H1 (cell line): Measurements from ENCODE around the gene NOS1AP. TPM values are rescaled to one million over a fixed set of nuclear protein-coding genes. Genes with fewer than 3 reads are reported as not detected.

Experiments used
- CTBP2 ChIP-seq: IDR thresholded peaks from 2 replicates; pipeline ENCODE4 v1.7.0; 2011; ENCODE audit warnings: borderline replicate concordance, mild to moderate bottlenecking, moderate library complexity, mixed read lengths, low read length; ENCODE audit not compliant: insufficient read depth, insufficient read length
- E2F6 ChIP-seq: IDR thresholded peaks from 2 replicates; pipeline ENCODE4 v1.6.1; 2012; ENCODE audit warnings: inconsistent platforms
- GABPA ChIP-seq: IDR thresholded peaks from 2 replicates; pipeline ENCODE4 v1.6.1; 2011; ENCODE audit warnings: mild to moderate bottlenecking, low read length, moderate library complexity, borderline replicate concordance; ENCODE audit not compliant: insufficient read depth
- RXRA ChIP-seq: IDR thresholded peaks from 2 replicates; pipeline ENCODE4 v1.6.1; 2011; ENCODE audit warnings: low read depth, mild to moderate bottlenecking, low read length, moderate library complexity; ENCODE audit not compliant: insufficient read depth
- TAF7 ChIP-seq: optimal IDR thresholded peaks from 2 replicates; pipeline ENCODE3; 2011; ENCODE audit warnings: low read depth, mild to moderate bottlenecking, inconsistent platforms, low read length, moderate library complexity, borderline replicate concordance
- TEAD4 ChIP-seq: IDR thresholded peaks from 2 replicates; pipeline ENCODE4 v1.6.1; 2012; ENCODE audit warnings: low read depth, low read length, inconsistent platforms, mixed read lengths
- polyA plus RNA-seq, 7 experiments: library from polyadenylated mRNA; depleted of rRNA in 3 of 7; stranded (reverse) in 5 of 7; unstranded in 2 of 7; fragments of >200 nt in 5 of 7; fragments of 200-250 nt in 2 of 7; gene quantifications; 1 replicate in 5 of 7; 2 replicates in 1 of 7; 4 replicates in 1 of 7; pipeline versions ENCODE4 v1.2.1 to v1.2.3, GENCODE V29; 2011 to 2013; ENCODE audit warnings: missing spikeins in 2 of 7, mixed read lengths in 2 of 7
- total RNA-seq: library from RNA; stranded (reverse); fragmentation: NEBNext Ultra II Directional; extraction: Animal tissue kit (Norgen Biotek cat#: 25700); gene quantifications from 2 replicates; pipeline ENCODE4 v1.2.1, GENCODE V29; 2021
- TF ChIP-seq, protein P1 (sequence below), 3 experiments: IDR thresholded peaks; 1 replicate in 2 of 3; 2 replicates in 1 of 3; pipeline versions ENCODE4 v1.5.1 to v1.6.1; 2011; ENCODE audit warnings: low read length in 3 of 3, mild to moderate bottlenecking in 3 of 3, inconsistent platforms in 2 of 3, low read depth in 1 of 3, moderate library complexity in 1 of 3; ENCODE audit not compliant: insufficient read depth in 1 of 3; ENCODE audit errors: control extremely low read depth in 1 of 3
- TF ChIP-seq, protein P2 (sequence below): IDR thresholded peaks from 2 replicates; pipeline ENCODE4 v1.6.1; 2011; ENCODE audit warnings: low read length, improper control_type of control experiment

NOS1AP gene
- total and polyA plus RNA-seq, 2 of the 8 experiments (the other 6 are each of a cell fraction or from before 2014, with no cell fraction given): 2.4 to 12.1 TPM

DNA sequence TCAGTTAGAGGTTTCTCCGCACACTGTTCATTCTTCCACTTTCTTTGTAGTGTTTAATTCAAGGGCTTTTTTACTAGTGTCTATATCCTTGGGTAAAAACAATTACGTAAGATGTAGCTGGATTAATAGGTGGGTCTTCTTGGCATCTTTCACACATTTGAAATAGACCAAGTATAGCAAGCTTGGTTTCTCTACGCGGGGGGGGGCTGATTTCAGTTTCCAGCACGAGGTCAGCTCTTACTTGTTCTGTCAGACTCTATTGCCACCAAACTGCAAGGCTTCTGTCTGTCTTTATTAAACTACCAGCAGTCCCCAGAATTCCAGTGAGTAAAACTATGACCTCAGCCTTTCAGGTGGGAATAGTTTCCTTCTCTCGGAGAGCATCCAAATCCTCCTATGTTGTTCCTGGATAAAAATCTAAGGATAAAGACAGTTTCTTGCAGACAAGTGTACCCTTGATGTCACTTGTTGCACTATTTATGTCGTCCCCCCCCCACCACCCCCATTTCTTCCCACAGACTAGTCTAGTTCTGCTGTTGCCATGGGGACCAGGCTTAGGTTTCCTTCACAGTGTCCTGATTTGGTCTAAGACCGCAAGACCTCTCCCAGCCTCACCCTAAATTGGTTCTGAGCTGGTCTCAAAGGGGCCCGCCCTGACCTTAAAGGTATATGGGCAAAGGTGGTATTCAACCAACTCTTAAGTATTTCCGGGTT, 290.2 kb downstream of the NOS1AP start (continued):
- TF ChIP-seq, protein P1, sequence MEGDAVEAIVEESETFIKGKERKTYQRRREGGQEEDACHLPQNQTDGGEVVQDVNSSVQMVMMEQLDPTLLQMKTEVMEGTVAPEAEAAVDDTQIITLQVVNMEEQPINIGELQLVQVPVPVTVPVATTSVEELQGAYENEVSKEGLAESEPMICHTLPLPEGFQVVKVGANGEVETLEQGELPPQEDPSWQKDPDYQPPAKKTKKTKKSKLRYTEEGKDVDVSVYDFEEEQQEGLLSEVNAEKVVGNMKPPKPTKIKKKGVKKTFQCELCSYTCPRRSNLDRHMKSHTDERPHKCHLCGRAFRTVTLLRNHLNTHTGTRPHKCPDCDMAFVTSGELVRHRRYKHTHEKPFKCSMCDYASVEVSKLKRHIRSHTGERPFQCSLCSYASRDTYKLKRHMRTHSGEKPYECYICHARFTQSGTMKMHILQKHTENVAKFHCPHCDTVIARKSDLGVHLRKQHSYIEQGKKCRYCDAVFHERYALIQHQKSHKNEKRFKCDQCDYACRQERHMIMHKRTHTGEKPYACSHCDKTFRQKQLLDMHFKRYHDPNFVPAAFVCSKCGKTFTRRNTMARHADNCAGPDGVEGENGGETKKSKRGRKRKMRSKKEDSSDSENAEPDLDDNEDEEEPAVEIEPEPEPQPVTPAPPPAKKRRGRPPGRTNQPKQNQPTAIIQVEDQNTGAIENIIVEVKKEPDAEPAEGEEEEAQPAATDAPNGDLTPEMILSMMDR (IDR thresholded peaks at IDR 0.05; ENCODE audit: control extremely low read depth in 1 of 3, insufficient read depth in 1 of 3, low read depth in 1 of 3, low read length in 3 of 3): no peak
- TF ChIP-seq TAF7 (no peak), E2F6 (no peak), RXRA (no peak), CTBP2 (no peak), TEAD4 (no peak), GABPA (no peak)
- TF ChIP-seq, protein P2, sequence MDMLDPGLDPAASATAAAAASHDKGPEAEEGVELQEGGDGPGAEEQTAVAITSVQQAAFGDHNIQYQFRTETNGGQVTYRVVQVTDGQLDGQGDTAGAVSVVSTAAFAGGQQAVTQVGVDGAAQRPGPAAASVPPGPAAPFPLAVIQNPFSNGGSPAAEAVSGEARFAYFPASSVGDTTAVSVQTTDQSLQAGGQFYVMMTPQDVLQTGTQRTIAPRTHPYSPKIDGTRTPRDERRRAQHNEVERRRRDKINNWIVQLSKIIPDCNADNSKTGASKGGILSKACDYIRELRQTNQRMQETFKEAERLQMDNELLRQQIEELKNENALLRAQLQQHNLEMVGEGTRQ: no peak
